Measurements from ENCODE around the gene NFKBIB.

The NFKBIB gene

DNA sequence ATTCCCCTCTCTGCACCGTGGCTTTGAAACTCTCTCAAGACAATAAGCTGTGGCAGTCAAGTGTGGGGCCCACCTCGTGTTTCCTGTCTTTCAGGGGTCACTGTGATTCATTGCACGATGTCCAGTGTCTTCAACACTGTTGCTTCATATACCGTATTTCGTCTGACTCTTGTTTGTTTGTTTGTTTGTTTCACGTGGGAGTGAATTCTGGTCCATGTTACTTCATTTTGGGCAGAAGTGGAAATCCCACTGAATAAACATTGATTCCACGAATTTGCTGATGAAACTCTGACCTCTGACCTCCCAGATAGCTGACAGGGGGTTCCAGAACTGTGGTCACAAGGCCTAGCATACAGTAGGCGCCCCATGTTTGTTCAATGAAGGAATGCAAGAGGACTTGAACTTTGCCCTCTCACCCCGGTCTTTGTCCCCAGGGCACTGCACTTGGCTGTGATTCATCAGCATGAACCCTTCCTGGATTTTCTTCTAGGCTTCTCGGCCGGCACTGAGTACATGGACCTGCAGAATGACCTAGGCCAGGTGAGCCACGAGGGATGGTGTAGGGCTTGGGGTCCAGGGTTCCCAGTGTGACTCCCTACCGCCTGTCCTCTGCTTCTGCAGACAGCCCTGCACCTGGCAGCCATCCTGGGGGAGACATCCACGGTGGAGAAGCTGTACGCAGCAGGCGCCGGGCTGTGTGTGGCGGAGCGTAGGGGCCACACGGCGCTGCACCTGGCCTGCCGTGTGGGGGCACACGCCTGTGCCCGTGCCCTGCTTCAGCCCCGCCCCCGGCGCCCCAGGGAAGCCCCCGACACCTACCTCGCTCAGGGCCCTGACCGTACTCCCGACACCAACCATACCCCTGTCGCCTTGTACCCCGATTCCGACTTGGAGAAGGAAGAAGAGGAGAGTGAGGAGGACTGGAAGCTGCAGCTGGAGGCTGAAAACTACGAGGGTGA is 5.1 kb downstream of the NFKBIB start:
- DNase-seq (ENCODE audit: low read depth): no peak

DNA sequence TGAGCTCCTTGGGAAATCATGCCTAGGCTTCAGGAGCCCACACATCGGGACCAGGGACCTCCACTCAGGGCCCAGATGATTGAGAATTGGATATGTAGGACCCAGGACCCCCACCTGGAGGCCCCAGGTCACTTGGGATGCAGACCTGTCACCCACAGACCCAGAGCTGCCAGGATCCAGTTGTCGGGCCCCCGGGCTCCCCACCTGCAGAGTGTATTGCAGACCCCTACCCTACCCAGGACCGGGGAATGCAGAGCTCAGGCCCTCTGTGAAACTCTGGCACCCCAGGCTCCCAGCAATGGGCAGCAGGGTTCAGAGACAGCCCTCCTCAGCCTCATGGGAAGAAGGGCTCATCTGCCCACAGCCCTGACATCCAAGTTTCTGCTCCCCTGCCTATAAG is 5.9 kb downstream of the NFKBIB start:
- DNase-seq (ENCODE audit: low read depth): no peak

DNA sequence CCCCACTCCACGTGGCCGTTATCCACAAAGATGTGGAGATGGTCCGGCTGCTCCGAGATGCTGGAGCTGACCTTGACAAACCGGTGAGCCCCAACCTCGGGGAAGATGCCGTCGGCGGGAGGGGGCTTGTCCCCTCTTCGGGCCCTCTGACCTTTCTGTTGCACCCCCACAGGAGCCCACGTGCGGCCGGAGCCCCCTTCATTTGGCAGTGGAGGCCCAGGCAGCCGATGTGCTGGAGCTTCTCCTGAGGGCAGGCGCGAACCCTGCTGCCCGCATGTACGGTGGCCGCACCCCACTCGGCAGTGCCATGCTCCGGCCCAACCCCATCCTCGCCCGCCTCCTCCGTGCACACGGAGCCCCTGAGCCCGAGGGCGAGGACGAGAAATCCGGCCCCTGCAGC is 7.5 kb downstream of the NFKBIB start:
- DNase-seq (ENCODE audit: low read depth): no peak

DNA sequence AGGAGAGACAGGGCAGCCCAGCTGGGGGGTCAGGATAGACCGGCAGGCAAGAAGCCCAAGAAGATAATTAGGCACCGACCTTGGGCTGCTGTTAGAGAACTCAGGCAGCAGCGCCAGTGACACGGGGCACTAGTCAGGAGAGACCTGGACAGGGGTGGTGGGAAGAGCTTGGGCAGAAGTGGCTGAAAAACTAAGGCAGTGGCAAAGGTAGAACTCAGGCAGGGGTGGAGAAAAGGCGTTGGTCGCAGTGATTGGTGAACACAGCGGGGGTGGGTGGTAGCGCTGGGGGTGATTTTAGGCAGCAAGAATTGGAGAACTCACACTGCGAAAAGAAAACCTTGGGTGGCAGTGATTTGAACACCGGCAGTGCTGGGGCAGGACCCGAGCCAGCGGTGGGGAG is 7.9 kb downstream of the NFKBIB start:
- no peak for DNase-seq (ENCODE audit: low read depth)

DNA sequence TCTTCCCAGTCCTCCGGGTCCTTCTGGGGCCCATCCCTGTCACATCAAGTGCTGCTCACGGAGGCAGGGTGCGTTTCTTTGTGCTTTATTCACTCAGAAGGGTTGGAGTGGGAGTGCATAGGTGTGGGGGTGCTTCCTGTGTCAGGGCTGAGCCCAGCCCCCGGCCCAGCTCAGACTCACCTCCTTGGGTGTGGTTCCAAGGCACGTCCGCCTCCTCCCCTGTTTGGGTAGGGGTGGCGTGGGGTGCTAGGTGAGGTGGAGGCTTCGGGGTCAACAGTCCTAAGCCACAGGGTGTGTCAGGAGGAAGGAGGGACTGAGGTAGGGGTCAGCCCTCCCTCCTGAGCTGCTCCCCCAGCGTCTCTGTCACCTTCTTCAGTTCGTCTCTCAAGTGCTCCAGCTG is 9.1 kb downstream of the NFKBIB start:
- DNase-seq (ENCODE audit: low read depth): no peak

DNA sequence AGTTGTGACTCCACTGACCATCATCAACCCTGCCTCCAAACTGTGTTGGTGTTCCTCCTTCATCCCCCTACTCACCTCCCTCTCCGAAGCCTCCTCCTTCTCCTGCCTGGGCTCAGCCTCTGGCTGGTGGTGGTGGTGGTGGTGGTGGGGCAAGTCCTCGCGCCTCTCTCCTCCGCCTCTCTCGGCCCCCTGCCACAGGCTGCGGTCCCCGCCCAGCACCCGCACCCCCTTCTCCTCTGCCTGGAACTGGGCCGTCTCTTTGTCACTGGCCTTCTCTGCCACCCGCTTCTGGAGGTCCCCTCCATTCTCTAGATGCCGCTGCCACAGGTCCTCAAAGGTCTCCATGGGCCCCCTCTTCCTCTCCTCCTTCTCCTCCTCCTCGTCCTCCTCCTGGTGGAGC is 10.7 kb downstream of the NFKBIB start:
- DNase-seq (ENCODE audit: low read depth): no peak

DNA sequence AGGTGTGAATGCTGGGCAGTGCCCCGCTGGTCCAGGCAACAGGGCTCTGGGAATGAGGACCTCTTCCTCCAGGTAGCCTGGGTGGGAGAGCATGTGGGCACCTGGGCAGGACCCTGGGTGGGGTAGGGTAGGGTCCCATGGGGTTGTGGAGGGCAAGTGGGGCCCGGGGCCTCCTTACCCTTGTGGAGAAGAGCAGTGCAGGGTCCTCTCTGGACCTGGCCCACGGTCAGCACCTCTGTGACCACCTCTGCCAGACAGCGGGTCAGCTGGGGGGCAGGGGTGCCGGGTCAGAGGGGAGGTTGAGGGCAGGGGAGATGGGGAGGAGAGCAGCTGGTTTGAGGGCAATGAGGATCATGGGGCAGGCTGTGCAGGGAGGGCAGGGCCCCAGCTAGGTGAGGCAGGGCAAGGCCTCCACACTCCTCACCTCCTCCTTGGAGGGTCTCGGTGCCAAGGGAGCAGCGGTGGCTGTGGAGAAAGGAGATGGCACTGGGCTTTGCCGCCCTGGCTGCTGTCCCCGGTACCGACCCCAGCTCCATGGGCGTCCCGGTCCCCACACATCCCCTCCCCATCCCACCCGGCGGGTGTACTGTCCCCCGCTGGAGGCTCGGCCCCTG is 11.7 kb downstream of the NFKBIB start:
- DNase-seq (ENCODE audit: low read depth): no peak

DNA sequence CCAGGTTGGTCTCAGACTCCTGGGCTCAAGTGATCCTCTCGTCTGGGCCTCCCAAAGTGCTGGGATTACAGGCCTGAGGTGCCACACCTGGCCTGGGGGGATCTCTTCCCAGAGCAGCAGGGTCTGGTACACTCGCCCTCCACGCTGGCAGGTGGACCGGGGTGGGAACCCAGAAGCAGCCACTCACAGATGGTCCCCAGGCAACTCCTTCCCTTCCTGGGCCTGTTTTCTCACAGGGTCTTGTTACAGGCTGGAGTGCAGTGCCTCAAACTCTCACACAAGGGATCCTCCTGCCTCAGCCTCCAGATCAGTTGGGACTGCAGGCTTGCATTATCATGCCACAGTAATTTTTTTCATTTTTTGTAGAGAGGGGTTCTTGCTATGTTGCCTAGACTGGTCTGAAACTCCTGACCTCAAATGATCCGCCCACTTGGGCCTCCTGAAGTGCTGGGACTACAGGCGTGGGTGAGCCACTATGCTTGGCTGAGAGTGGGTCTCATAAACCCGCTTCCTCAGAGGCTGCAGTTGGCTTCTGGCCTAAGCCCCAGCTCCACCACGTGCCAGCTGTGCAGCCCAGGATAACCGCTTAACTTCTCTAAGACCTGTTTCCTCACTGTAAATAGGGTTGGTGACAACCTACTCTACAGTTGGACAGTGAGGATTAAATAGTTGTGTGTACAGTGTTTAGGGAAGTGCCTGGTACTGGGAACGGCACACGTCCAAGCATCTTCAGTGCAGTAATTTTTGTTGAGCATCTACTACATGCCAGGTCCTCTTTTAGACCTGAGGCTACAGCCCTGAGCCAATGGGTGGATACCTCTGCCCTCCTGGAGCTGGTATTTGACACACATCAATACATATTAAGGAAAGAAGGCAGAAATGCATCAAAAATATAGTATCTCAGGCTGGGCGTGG is 13.1 kb downstream of the NFKBIB start:
- DNase-seq (ENCODE audit: low read depth): no peak

DNA sequence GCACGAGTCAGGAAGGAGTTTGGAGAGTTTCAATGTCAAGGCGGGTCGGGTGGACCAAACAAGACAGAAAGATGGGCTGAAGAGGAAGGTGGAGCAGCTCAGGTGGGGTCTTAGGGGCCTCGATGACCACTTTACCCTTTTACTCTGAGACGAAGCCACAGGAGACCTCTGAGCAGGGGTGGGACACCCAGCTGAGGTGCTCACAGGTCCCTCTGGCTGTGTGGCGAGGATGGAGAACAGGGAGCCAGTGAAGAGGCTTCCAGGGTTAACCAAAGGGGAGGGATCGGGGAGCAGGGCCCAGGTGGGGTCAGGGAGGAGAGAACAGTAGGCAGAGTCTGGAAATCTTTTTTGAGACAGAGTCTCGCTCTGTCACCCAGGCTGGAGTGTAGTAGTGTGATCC is 14.2 kb downstream of the NFKBIB start:
- DNase-seq (ENCODE audit: low read depth): no peak

DNA sequence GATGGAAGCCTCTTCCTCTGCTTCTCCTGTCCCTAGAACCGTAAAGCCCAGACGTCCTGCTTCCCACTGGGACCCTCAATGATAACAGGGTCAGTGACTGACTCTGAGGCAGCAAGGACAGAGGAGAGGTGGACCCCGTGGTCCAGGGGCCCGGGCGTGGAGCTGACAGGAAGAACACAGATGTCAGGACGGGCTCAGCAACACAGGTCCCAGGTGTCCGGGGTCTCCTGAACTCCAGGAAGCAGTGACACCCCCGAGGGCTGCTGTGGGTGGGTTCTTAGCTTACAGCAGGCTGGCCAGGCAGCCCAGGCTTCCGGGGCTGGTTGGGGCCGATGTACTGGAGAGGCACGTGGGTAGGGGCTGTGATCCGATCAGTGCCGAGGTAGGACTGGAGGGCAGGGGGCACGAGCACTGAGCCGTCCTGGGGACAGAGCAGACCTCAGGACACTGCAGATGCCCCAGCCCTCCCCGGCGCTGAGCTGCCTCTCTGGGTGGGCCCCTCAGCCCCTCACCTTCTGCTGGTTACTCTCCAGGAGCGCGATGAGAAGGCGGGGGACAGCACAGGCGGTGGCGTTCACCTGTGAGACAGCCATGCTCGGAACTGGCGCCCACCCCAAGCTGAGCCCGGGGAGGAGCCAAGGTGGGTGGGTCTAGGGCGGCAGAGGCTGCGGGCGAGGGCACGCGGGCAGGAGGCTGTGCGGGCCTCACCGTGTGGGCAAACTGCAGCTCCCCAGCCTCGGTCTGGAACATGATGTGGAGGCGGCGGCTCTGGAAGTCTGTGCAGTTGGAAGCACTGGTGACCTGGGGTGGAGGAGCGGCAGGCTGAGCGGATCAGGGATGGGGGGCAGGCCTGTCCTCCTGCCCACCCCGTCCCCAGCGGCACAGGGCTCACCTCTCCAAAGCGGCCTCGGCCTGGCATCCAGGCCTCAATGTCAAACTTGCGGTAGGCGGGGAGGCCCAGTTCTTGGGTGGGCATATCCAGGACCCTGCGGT is 15.9 kb downstream of the NFKBIB start:
- no peak for DNase-seq (ENCODE audit: low read depth)

DNA sequence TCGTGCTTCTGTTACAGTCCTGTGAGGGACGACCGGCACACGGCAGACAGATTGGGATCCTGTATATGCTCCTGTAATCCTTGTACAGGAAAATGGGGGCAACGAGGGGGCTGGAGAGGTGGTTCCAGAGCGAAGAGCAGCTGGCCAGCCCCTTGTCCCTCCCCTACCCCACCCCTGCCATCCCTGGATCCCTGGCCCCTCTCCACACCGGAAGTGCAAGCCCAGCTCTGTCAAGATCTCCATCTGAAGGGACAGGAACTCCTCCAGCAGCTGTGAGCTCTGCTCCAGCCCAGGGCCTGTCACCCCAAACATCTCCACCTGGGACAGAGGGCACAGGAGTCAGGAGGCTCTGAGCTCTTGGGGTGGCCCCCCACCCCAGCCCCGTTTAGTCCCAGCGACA is 17.7 kb downstream of the NFKBIB start:
- DNase-seq (ENCODE audit: low read depth): no peak

DNA sequence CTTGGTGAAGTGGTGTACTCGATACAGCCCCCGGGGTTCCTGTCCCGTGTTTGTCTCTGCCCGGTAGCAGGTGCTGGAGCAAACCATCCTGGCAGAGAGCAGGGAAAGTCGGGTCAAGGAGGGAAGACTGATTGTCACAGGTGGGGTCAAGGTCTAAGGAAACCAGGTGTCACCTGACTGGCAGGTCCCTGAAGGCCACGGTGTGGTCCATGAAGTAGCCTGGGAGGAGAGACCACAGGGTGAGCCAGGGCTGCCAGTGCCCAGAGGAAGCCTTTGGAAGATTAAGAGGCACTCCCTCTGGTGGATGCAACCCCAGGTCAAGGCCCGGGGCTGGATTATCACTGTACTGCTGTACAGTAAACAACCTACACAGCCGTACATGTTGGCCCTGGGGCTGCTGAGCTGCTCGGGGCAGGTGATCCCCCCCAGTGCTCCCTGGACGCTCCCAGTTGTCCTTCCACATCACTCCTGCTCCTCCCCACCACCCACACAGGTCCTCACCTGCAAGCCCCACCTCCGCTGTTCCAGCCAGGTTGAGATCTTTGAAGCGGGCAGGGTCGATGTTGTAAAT is 18.2 kb downstream of the NFKBIB start:
- no peak for DNase-seq (ENCODE audit: low read depth)

DNA sequence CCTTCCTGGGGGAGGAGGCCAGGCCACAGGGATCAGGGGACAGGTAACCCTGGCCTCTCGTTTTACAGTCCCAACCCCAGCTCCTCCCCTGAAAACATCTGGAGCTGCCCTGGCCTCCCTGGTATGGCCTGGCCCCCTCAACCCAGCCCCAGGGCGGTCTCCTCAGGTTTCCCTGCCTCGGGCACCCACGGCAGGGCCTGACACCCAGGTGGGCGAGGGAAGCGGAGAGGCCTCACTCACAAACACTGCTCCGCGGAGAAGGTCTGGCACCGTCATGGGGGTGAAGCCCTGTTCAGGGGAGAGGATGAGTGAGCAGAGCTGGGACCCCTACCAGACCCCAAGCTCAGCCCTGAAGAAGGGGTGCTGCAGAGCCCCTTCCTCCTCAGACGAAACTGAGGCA is 18.8 kb downstream of the NFKBIB start:
- DNase-seq (ENCODE audit: low read depth): no peak

DNA sequence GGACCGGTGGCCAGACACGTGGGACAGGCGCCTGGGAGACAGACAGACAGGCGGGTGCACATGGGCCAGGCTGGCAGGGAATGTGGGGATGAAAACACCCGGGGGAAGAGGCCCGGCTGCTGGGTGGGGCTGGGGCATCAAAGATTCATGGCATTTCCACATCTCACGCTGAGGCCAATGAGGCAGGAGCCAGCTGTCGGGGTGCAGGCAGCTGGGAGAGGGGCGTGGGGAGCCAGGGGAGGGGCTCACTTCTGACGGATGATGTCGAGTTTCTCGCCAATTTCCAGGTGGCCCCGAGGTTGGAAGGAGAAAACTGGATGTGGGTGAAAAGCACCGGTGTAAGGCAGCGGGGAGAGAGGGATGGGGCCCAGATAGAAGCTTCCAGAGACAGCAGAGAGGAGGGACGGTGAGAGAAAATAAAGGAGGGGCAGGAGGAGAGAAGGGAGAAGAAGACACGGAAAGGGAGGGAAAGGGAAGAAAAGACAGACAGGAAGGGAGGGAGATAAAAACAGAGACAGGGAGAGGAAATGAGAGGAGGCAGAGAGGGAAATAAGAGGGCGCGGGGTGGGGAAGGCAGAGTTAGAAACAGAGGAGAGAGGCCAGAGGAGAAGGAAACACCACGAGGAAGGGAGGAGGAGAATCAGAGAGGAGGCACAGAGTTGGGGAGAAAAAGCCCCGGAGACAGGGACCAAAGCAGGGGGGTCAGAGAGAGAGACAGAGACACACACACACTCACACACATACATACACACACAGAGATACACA is 20.2 kb downstream of the NFKBIB start:
- DNase-seq (ENCODE audit: low read depth): no peak

DNA sequence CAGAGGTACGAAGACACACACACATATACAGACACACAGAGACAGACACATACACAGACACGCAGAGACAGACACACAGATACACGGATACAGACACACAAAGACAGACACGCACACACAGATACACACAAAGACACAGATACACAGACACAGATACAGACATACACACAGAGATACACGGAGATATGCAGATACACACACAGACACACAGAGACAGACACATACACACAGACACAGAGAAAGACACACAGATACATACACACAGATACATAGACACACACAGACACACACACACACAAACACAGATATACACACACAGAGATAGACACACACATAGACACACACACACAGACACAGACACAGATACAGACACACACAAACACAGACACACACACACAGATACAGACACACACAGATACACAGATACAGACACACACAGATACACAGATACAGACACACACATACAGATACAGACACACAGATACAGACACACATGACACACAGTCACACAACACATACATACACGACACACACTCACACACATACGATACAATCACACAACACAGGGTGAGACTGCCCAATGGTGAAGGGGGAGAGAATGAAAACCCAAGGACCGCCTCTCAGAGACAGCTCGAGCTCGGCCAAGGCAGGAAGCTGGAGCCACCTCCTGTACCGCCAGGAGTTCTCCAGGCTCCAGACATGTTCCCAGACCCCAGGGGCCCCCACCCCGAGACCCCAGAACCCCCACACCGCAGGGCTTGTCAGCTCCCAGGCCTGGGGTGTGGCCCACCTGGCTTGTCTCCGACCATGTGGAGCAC is 21.0 kb downstream of the NFKBIB start:
- no peak for DNase-seq (ENCODE audit: low read depth)

DNA sequence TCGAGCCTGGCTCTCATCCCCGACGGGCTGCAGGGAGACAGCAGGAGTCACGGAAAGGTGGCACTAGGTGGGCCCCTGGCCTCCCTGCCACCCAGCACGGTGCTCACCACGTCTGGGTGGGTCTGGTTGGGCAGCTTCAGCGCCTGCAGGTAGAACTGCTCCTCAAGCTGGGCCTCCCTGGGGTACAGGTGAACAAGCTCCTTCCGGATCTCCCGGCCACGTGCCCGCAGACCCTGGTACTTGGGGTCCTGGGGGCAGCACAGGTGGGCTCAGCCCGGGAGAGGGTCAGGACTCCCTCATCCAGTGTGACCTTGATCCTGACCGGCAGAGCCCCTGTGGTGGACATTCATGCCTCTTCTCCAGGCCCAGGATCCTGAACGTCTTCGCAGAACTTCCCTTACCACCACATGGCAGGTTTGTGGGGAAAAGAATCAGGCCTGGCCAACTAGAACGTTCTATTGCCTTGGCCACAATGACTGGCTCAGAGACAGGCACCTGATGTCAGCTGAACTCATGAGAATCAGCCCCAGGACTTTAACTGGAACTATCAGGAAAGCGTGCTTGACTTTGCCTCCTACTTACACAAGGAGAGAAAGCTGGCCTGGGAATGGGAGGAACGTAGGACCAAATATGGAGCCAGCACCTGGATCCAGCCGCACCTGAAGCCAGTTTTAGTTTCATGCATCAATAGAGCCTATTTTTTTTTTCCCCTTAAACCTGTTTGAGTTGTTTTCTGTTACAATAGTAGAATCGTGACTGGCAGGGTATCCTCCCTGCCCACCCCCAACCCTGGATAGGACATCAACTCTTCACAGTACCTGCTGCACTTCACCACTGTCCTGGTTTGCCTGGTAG is 21.9 kb downstream of the NFKBIB start:
- no peak for DNase-seq (ENCODE audit: low read depth)

DNA sequence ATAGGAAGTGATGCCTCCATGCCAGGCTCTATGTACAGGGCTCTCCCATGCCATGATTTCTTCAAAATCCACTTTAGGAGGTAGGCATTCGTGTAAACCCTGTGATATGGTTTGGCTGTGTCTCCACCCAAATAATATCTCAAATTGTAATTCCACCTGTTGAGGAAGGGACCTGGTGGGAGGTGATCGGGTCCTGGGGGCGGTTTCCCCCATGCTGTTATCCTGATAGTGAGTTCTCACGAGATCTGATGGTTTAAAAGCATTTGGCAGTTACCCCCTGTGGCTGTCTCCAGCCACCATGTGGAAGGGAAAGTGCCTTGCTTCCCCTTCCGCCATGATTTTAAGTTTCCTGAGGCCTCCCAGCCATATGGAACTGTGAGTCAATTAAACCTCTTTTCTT is 22.7 kb downstream of the NFKBIB start:
- no peak for DNase-seq (ENCODE audit: low read depth)

DNA sequence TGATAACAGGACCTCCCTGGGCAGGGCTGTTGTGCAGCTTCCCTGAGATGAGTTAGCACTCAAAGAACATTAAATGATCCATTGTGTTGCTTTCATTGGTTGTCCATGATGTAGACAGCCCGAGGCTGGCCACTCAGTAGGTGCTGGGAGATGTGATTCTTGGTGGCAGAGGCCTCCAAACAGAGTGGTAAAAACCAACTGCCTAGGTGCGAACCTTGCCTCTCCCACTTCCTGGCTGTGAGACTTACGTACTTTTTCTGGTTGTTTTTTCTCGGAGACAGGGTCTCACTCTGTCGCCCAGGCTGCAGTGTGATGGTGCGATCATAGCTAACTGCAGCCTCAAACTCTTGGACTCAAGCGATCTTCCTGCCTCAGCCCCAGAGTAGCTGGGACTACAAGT is 24.6 kb downstream of the NFKBIB start:
- DNase-seq (ENCODE audit: low read depth): no peak
